ENCODE measurements around the gene PLEKHM1.

PLEKHM1 gene

GRCh38 chr17:45425125-45425983 is 65.2 kb downstream of the PLEKHM1 start:
- DNase-seq, result peak; percentile 93

GRCh38 chr17:45424769-45425124 is 65.8 kb downstream of the PLEKHM1 start:
- no peak for DNase-seq

GRCh38 chr17:45423975-45424335 is 66.6 kb downstream of the PLEKHM1 start:
- no peak for DNase-seq

- no peak for DNase-seq
Observed at GRCh38 chr17:45423304-45423974, 67.1 kb downstream of the PLEKHM1 start.

GRCh38 chr17:45414990-45415881 is 75.3 kb downstream of the PLEKHM1 start:
- no peak for DNase-seq

GRCh38 chr17:45413498-45413923 is 77.0 kb downstream of the PLEKHM1 start:
- DNase-seq, result no peak

- no peak for DNase-seq
Observed at GRCh38 chr17:45411348-45412105, 79.0 kb downstream of the PLEKHM1 start.

- no peak for DNase-seq
Observed at GRCh38 chr17:45410144-45411091, 80.1 kb downstream of the PLEKHM1 start.

GRCh38 chr17:45409659-45410076 is 80.9 kb downstream of the PLEKHM1 start:
- no peak for DNase-seq

- DNase-seq, result peak; percentile 65
Observed at GRCh38 chr17:45408611-45409421, 81.7 kb downstream of the PLEKHM1 start.

- no peak for DNase-seq
Observed at GRCh38 chr17:45406107-45406506, 84.4 kb downstream of the PLEKHM1 start.

GRCh38 chr17:45405250-45406086 is 85.1 kb downstream of the PLEKHM1 start:
- peak; percentile 91 for DNase-seq

GRCh38 chr17:45404870-45405249 is 85.7 kb downstream of the PLEKHM1 start:
- DNase-seq, result no peak

- DNase-seq, result no peak
Observed at GRCh38 chr17:45403906-45404490, 86.5 kb downstream of the PLEKHM1 start.

GRCh38 chr17:45402916-45403315 is 87.6 kb downstream of the PLEKHM1 start:
- DNase-seq, result no peak

- no peak for DNase-seq
Observed at GRCh38 chr17:45398800-45399199, 91.7 kb downstream of the PLEKHM1 start.

- DNase-seq, result peak; percentile 20
Observed at GRCh38 chr17:45397796-45398195, 92.7 kb downstream of the PLEKHM1 start.

GRCh38 chr17:45396496-45397205 is 93.9 kb downstream of the PLEKHM1 start:
- DNase-seq, result no peak

Measured in NCI-H69 (cell line).